GM19395 (cell line): ENCODE results near the gene ZNF331.

ENCODE experiments used
- ATAC-seq: cut with Tn5 transposase; IDR thresholded peaks from one replicate; pipeline ENCODE4 v1.9.1; 2021; ENCODE audit warnings: mild to moderate bottlenecking, moderate library complexity; ENCODE audit not compliant: unreplicated experiment

The ZNF331 gene

GRCh38 chr19:53555352-53555751, 17.4 kb downstream of the ZNF331 start:
- no peak for ATAC-seq

DNA sequence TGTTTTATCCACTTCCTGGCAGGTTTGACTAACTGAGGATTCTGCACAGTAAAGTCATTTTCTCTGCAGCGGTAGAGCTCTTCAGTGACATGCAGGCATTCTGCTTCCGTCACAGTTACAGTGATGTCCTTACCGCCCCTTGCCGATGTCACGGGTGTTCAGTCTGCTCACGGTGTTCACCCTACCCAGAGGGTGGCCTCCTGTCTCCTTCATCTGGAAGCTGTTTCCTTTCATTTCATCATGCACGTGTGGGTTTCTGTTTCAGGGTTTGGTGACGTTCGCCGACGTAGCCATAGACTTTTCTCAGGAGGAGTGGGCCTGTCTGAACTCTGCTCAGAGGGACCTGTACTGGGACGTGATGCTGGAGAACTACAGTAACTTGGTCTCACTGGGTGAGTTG, 33.4 kb downstream of the ZNF331 start:
- ATAC-seq: no peak

DNA sequence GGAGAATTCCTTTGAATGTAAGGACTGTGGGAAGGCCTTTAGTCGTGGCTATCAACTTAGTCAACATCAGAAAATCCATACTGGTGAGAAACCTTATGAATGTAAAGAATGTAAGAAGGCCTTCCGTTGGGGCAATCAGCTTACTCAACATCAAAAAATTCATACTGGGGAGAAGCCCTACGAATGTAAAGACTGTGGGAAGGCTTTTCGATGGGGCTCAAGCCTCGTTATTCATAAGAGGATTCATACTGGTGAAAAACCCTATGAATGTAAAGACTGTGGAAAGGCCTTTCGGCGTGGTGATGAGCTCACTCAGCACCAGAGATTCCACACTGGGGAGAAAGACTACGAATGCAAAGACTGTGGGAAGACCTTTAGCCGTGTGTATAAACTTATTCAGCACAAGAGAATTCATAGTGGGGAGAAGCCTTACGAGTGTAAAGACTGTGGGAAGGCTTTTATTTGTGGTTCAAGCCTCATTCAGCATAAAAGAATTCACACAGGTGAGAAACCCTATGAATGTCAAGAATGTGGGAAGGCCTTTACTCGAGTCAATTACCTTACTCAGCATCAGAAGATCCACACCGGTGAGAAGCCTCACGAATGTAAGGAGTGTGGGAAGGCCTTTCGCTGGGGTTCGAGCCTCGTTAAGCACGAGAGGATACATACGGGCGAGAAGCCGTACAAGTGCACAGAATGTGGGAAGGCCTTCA, 39.2 kb downstream of the ZNF331 start:
- no peak for ATAC-seq

DNA sequence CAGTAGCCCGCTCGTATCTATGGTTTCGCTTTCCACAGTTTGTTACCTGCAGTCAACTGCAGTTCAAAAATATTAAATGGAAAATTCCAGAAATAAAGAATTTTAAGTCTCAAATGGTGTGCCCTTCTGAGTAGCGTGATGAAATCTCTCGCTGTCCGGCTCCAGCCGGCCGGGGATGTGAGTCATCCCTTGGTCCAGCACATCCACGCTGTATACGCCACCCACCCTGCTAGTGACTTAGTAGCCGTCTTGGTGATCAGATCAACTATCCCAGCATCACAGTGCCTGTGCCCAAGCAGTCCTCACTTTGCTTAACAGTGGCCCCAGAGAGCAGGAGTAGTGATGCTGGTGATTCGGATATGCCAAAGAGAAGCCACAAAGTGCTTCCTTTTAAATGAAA, 40.0 kb downstream of the ZNF331 start:
- no peak for ATAC-seq

- no peak for ATAC-seq
These were observed 41.6 kb downstream of the ZNF331 start for GRCh38 chr19:53579518-53579917.

DNA sequence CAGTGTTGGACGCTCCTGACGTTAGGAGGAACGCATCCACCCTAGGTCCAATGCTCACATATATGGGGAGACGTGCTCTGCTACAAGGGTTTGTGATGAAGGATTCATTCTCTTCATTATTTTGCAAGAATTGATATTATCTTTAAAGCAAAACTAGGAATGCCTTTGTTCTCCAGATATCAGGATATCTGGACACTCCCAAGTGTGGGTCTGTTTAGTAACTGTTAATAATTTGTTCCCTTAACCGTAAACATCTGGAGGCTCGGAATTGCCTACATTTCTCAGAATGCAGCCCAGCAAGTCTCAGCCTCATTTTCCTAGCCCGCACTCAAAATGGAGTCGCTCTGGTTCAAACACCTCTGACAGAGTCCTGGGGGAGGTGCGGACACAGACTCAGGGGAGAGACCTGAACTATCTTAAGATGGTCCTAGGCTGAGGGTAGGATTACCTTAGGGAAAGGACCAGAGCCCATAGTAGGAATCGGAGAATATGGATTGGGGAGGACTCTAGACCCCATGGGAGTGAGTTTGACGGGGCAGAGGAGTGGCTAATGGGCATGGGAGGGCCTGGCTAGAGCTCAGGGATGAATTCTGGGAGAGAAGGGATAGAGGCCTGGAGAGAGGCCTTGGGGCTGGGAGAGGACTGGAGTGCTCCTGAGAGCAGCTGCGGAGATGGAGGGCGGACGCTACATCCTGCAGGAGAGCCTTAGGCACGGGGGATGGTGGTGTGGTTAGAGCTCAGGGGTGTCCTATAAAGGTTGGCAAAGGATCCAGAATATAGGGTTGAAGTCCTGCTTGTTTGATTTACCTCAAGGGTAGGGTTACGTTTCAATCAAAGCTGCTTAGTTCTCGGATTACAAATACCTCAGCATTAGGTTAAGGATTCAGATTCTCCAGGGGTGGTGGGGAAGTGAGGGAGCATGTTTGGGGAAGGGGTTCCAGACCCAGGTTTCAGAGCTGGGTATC, 43.2 kb downstream of the ZNF331 start:
- ATAC-seq: no peak

DNA sequence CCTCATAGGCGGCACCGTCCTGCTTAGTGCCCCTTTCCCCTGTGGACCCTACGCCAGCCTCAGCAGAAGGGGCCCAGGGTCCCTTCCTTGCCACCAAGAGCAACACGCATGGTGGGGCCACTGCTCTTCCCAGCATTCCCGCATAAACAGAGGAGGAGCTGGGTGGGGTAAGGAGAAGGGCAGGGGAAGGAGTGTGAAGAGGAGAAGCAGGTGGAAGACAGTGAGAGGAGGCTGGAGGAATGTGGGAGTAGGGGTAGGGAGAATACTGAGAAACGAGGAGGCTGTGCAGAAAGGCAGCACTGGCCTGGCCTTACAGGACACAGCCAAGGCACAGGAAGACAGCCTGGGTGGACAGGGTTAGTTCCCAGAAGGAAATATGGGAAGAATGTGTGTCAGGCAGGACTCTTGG, 43.9 kb downstream of the ZNF331 start:
- no peak for ATAC-seq

DNA sequence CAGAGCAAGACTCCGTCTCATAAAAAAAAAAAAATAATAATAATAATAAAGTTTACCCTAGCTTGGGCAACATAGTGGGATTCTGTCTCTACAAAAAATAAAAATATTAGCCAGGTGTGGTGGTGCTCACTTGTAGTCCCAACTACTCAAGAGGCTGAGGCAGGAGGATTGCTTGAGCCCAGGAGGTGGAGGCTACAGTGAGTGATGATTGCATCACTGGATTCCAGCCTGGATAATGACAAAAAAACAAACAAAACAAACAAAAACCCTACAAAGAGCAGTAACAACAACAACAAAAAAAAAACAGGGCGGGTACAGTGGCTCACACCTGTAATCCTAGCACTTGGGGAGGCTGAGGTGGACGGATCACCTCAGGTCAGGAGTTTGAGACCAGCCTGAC, 45.2 kb downstream of the ZNF331 start:
- no peak for ATAC-seq

GRCh38 chr19:53586277-53586691, 48.3 kb downstream of the ZNF331 start:
- ATAC-seq: no peak

DNA sequence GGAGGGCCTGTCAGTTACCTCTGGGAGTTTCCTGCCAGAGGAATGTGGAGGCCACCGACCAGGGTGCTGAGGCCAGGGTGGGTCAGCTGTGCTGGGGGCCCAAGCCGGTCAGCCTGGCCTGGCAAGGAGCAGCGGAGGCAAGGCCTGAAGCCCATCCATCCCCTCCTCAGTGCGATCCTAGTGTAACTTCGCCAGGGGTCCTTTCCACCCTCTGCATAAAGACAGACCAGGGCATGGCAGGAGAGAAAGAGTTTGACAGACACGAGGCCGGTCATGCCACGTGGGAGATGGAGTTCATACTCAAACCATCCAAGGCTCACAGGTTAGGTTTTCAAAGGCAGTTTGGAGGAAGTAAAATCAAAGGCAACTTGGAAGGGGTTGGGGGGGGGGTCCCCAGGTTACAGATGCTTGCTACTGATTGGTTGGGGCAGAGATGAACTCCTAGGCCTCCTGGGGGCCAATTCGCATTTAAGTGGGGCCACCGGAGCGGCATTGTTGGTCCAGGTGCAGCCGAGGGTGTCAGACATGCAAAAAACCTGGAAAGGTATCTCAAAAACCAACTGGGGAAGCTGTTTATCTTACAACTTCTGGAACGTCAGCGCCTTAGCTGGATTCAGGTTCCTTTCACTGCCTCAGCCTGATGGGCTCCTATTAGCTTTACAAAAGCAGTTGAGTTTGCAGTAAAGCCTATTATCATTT, 57.0 kb downstream of the ZNF331 start:
- ATAC-seq: no peak

DNA sequence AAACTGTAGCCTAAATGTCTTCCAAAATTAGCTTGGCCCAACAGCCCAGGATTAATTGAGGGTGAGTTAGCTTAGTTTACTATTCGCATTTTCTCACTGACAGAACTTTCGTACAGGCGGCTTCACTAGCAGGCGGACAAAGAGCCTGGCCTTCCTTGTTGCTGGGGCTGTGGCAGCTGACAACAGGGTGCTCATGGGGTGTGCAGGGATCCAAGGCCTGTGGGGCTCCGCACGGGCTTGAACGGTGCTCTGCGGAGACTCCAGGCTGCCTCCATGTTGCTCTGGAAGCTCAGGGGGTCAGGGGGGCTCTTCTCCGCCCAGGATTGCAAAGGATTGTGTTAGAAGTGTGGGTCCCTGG, 57.5 kb downstream of the ZNF331 start:
- no peak for ATAC-seq

GRCh38 chr19:53596056-53596455, 58.1 kb downstream of the ZNF331 start:
- ATAC-seq: no peak

GRCh38 chr19:53597023-53597422, 59.1 kb downstream of the ZNF331 start:
- ATAC-seq: no peak

GRCh38 chr19:53598361-53598760, 60.4 kb downstream of the ZNF331 start:
- ATAC-seq: no peak

DNA sequence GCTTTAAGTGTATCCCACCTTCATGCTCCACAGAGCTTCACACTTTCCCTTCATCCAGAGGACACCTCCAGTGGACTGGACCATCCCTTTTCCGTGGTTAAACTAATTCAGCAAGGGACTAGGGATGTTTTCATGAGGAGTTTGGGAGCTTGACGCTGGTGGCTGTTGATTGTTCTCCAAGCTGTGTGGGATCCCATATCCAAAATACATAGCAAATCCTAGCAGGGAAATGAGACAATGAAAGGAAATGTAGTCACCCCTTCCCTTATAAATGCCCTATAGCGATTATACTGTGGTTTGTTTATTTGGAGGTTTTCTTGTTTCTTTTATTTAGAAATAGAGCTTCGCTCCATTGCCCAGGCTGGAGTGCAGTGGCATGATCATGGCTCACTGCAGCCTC, 62.3 kb downstream of the ZNF331 start:
- no peak for ATAC-seq

DNA sequence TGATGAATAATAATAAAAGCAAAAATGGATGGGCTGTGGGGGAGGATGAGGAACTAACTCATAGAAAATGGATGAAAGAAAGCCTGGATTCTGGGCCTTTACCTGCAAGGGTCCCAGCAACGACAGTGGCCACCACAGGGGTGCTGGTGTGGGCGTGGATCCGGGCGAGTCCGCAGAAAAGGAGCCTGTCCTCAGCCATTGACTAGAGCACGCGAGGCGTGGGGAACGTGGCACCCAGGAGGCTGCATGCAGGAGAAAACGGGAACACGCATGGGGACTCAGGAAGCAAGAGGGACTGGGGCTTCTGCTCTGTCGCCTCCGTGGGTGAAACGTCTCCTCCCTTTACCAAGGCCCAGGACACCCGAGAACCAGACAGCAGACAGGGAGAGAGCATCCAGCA, 68.1 kb downstream of the ZNF331 start:
- no peak for ATAC-seq

GRCh38 chr19:53608381-53608780, 70.4 kb downstream of the ZNF331 start:
- ATAC-seq: no peak

GRCh38 chr19:53612762-53613526, 75.0 kb downstream of the ZNF331 start:
- no peak for ATAC-seq

- no peak for ATAC-seq
These were observed 84.2 kb downstream of the ZNF331 start for GRCh38 chr19:53621885-53622740.
